GM18519 (cell line): ENCODE results near the gene PANK4.
A peak's percentile ranks its signal among the peaks of the same experiment; 100 is the strongest.

ENCODE experiments used
- ATAC-seq: cut with Tn5 transposase; IDR thresholded peaks from one replicate; pipeline ENCODE4 v1.9.1; 2021; ENCODE audit warnings: mild to moderate bottlenecking, moderate library complexity; ENCODE audit not compliant: unreplicated experiment, low FRiP score

Gene PANK4

DNA sequence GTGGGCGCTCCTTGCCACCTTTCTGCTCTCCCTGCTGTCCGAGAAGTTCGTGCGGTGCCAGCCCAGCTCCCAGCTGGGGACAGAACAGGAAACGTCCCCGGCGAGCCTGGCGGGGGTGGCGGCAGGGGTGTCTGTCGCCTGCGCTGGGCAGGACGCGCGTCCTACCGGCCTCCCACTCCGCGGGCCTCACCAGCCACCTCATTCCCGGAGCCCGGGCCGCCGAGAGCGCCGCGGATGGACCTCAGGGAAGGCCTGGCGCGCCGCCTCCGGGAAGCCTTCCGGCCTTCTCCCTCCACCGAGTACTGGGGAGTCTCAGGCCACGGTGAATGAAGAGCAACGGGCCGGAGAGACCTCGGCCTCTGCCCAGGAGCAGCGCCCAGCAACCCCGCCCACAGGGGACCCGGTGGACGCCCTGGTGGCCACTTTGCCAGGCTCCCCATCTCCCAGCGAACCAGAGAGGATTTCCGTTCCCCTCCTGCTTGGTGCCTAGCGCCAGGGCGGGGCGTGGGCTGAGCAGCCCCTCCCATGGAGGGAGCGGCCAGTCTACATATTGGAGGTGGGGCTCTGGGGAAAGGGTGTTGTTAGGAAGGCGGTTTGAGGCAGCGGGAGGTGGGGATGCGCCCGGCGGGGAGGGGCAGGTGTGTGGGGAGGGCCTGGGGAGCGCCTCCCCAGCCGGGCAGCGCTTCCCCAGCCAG lies 20.3 kb upstream of the PANK4 start:
- ATAC-seq: peak; percentile 13

DNA sequence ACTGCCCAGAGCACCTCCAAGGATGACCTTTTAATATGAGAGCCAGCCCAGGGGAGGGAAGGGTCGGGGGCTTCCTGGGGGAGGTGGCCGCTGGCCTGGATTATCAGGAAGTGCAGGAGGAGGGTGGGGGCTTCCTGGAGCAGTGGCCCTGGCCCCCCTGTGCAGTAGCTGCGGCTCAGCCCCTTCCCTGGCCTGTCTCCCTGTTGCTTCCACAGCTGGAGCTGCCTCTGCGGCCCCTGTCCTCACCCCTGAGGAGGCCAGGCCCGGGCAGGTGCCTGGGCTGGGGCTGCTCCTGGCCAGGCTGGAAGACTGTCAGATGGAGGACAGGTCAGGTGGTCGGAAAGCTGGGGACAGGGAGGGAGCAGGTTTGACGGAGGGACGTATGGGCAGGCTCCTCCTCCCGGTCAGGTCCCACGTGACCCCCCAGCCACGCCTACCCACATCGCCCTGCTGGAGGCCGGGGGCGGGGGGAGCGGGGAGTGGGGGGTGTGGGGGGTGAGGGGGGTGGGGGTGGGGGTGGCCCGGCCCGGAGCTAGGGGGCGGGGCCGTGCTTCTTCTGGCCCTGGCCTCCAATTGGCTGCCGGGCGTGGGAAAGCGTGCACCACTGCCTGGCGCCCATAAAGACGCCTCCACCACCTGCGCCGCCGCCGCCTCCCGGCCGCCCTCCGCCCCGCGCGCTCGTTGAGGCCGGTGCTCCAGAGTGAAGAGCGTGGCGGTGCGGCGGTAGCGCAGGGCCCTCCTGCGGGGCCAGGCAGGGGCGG lies 19.5 kb upstream of the PANK4 start:
- ATAC-seq: peak; percentile 26

DNA sequence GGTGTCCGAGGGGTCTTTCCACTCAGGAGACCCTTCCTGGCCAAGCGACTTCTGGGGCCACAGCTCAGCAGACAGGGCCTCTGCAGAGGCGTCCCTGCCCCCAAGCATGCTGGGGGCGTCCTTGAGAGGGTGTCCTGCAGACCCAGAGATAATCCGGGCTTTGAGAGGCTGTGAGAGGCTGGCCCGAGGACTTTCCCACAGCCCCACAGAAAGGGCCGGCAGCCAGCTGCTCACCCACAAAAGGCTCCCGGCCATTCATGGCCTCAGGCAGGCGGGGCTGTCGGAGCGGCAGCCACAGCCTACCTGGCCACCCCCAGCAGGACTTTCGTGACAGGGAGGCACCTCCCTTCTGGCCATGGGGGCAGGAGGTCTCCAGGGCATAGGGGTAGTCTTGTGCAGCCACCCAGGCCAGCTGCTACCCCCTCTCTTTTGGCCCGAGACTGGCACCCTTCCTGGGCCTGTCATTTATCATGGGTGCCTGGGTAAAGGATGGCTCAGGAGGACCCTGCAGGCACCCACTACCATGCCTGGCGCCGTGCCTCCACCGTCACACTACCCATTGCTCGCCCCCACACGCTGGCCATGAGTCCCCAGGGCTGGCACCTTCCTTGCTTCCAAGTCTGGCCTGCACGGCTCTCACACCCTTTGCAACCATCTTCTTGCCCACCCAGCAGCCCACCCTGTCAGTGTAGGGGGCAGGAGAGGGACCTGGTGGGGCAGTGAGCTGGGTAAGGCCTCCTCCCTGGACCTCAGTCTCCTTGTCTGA lies 18.7 kb upstream of the PANK4 start:
- no peak for ATAC-seq

DNA sequence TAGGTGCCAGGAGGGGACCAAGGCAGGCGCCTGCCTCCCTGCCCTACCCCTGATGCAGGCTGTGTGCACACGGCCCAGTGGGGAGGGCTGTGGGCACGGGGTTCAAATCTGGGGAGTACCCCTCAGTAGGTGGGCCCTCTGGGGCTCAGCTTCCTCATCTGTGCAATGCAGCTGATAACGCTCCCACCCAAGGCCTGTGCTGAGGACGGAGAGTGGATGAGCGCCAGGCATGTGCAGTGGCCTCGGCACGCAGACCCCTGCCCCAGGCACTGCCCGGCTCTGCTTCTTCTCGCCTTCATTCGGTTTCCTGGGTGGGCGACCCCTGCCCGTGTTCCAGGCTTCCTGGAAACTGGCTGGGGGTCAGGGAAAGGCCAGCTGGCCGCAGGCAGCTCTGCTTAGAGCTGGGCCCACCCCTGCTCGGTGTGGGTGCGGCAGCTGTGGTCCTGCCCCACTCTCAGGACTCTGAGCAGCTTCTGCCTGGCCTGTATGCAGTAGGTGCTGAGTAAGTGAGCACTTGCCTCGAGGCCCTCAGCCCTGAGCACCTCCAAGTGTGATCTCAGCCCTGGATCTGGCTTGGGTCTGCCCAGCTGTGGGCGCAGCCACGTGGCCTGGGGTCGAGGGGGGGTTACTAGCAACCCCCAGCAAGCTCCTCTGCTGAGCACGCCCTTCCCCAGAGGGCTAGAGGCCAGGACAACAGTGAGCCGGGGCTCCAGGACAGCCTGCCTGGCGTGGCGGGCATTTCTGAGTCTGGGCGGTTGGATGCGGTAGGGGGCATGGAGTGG lies 17.9 kb upstream of the PANK4 start:
- no peak for ATAC-seq

DNA sequence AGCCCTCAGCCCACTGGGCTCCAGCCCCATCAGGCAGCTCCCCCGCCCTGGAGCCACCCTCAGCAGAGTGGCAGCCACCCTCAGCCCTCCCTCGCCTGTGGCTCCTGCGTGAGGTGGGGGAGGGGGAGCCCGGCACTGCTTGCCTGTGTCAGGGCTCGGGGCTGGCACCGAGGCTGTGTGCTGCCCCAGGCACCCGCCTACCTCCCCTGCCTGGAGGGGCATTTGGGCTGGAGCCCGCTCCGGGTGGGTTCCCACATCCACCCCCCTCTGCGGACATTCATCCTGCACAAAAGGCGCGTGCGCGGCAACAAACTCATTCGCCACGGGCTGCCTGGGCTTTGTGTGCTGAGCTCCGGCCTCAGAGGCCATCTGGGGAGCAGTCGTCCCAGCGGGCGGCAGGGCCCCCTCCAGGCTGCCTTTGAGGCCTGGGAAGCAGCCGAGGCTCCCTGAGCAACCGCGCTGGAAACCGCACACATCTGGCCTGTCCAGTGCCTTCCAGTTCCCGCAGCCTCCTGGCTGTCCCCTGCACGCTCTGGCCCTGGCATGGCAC lies 17.2 kb upstream of the PANK4 start:
- no peak for ATAC-seq

DNA sequence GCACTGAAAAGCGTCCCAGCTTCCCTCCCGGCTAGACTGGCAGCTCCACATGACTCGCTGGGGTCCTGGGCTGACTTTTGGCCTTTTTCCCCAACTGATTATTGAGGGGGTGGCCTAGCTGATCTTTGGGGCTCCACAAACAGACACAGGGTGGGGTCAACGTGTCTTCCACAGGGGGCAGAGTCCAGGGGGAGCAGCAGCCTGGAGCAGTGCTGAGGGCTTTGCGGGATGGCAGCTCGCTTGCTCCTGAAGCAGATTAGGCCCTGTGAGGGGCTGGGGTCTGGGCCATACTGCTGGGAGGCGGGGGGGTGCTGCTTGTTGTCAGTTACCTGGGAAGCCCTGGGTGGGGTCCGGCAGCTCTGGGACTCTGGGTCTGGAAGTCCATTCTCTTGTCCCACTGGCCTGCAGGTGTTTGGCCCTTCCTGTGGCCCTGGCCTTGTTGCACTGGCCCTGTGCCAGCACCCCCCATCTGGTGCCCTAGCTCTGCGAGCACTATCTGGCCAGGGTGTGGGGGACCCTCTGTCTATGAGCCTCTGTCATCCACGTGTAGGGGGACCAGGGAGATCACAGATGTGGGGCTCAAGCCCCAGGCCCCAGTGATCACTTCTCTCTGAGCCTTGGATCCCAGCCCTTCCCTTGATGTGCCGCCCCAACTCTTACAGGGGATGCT lies 16.0 kb upstream of the PANK4 start:
- ATAC-seq: no peak

DNA sequence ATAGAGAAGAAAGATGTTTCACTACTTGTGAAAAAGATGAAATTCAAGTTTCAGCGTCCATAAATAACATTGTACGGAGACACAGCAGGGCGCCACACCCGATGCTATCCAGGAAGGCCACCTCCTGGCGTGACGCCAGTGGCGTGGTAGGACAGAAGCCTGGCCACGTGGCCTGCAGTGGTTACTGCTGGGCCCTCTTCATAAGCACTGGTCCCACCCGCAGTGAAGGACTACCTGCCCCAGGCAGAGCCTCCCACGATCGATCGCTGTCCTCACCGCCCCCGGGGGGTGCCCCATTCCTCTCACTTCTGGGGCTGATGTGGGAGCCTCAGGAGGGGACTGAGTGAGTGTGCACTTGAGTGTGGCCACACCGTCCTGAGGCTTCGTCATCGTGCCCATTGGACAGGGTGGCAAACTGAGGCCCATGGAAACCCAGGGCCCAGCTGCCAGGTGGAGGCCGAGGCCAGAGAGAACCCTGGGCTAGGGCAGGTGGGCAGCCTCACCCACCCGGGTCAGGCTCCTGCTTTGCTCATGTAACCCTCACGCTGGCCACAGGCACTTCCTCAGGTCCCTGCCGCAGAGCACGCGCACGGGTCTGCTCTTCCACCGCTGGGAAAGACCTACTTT lies 15.3 kb upstream of the PANK4 start:
- no peak for ATAC-seq

DNA sequence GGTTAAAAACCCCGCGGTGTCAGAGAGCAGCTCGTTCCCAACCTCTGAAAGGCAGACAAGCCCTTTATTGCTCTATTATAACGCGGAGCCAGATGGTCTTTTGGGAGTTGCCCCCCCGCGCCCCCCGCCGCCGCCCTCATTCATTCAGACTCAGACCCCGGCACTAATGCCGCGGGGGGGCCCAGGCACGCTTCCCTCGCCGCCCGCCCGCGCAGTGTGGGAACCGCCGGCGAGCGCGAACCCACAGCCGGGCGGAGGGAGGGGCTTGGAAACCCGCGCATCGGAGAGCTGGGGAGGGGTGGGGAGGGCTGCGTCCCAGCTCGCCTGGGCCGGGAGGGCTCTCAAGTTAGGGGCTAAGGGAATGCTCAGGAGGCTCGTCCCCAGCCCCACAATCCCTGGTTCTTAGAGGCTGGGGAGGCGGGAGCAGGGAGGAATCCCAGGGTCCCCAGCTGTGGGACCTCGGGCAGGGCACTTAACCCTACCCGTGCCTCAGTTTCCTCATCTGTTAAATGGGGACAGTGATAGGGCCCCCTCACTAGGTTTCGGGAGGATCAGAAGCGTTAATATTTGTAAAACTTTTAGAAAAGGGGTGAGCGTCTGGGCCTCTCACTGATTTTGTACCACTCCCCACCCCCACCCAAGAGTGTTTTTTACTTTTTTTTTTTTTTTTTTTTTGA lies 14.6 kb upstream of the PANK4 start:
- ATAC-seq: no peak

DNA sequence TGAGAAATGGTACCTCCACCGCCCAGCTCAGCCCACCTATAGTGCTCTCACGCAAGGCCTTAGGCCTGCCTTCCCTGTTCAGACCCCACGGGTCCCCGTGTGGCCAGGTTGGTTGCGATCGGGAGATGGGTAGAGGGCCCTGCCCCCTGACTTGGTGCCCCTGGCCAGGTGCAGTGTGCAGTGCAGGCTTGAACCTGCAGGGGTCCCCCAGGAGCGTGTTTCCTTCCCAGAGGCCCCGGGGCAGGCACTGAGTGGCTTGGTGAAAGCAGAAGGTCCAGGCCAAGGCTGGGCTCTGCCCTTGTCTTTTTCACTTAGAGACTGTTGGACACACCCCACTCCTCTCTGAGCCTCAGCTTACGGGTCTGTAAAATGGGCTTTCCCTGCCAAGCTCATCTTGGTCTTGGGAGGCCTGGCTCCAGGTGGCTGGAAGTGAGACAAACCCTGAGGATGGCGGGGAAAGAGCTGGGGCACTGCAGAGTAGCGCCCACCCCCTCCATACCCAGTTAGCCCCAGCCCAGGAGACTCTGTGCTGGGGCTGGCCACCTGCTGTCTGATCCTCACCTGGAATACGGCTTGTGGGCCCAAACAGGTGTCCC lies 13.0 kb upstream of the PANK4 start:
- ATAC-seq: no peak

DNA sequence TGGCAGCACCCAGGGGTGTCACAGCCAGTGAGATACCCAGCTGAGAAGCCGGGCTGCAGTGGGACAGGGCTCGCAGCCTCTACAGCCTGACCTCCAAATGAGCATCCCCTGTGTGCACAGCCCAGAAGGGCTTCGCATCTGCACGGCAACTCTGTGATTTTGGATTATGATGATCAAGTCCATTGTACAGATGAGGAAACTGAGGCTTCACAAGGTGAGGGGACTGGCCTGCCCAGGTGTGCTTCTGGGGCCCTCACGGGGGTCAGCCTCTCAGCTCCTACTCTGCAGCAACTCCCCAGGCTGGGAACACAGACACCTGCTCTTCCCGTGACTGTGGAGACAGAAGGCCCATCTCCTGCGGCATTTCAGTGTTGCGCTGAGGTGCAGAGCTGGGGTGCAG lies 12.5 kb upstream of the PANK4 start:
- no peak for ATAC-seq

DNA sequence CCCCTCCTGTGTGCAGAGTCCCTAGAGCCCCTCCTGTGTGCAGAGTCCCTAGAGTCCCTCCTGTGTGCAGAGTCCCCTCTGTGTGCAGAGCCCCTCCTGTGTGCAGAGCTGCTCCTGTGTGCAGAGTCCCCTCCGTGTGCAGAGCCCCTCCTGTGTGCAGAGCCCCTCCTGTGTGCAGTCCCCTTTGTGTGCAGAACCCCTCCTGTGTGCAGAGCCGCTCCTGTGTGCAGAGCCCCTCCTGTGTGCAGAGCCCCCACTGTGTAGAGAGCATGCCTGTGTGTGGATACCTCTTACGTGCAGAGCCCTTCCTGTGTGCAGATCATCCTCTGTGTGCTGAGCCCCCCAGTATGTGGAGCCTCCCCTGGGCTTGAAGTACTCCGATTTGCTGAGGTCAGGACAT lies 12.0 kb upstream of the PANK4 start:
- no peak for ATAC-seq

DNA sequence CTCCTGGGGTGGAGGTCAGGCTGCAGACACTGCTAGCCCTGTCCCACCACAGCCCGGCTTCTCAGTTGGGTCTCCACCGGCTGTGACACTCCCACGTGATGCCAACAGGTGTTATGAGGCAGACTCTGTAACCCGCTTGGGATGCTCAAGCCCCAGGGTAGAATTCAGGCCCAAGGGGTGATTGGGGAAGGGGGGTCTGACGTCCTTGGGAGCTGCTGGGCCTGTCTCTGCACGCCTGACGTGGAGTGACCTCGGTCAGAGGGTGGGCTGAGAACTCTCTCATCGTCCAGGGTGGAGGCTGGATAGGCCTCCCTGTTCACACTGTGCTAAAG lies 11.4 kb upstream of the PANK4 start:
- no peak for ATAC-seq

DNA sequence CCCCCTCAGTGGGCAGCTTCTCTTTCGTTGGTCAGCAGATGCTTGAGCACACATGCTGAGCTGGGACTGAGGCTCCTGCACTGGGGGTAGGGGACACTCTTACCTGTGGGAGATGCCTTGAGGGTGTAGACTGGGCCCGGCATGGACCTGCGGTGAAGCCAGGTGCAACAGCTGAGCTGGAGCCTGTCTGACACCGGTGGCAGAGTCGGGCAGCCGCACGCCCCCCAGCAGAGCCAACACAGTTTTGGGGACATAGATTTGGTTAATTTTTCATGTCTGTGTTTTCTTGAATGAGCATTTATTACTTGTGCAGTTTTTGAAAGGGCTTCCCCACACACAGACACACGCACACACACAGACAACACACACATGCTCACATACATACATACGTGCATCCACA lies 9.6 kb upstream of the PANK4 start:
- ATAC-seq: no peak

DNA sequence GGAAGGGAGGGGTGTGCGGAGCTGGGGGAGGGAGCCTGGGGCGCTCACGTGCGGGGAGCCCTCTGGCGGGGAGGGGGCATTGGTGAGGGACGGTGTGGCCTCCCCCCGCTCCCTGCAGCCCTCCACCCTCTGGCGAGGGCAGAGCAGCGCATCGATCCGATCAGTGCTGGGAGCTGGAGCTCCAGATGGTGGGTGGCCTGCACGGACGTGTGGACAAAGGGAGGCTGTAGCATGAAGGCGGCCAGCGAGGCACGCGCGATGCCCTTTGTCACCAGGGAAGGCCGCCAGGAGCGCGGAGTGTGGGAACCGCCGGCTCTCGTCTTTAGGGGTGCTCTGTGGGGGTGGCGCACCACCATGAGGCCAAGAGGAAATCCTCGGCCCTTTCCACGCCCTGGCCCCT lies 9.1 kb upstream of the PANK4 start:
- no peak for ATAC-seq

DNA sequence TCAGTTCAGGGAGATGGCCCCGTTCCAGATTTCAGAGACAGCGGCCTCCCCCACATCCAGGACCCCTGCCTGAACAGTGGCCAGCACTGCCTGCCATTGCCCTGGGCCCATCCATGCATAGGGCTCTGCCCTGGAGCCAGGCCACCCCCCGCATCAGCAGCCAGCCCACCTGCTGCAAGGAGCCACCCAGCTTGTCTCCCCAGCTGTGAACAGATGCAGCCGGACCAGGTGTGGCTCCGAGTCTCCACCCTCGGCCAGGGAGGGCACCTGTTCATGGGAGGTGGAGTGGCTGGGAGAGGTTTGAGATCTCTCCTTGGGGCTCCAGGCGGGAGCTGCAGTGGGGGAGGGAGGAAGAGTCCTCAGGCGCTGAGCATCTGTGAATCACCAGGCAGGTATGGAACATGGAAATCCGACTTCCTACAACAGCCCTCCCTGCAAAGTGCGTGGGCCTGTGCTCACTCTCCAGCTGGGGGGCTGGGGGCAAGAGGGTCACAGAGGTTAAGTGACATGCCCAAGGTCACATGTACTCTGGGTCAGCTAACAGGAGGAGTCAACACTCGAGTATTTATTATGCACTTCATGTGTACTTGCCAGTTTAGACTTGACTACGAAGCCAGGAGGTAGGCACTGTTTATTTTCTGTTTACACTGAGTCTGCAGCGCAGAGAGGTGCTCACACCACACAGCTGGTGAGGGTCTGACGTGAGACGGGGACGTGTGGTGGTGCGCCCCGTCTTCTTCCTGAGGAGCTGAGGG lies 8.5 kb upstream of the PANK4 start:
- ATAC-seq: no peak

DNA sequence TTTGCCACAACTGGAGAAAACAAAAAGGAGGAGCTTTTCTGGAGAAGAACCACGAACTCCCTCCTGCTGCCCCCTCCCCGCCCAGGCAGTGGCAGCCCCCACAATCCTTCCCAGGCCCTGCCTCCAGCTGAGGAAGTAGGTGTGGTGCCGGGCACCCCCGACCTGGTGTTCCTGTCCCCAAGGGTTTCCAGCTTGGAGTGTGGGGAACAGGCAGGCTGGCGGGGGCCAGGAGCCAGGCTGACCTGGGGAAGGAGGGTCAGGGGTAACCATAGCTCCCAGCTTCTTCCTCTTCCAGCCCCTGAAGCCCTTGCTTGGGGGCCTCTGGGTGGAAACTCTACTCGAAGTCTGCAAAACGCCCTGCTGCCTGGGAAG lies 7.9 kb upstream of the PANK4 start:
- ATAC-seq: no peak

DNA sequence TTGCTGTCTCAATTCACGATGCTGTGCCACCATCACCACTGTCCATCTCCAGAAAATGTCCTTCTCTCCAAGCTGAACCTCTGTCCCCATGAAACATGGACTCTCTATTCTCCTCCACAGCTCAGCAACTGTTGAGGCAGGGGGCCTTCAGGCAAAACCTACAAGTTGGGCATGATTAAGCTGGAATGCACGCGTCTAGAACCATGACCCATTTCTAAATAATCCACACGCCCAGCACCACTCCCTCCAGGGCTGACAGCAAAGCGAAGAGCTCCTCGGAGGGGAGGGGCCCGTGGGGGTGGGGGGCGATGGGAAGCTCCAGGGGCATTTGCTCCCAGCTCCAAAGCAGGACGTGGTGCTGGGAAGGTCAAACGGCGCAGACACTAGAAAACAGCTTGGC lies 7.0 kb upstream of the PANK4 start:
- no peak for ATAC-seq
